Esophagus squamous epithelium (tissue), 4 donors: ENCODE data around the gene MT2A.

Source experiments
- POLR2A ChIP-seq, 4 donors: fragments of 450-650 bp; IDR thresholded peaks; one replicate each; pipeline ENCODE4 v1.6.1; 2017; ENCODE audit warnings: antibody characterized with exemption in 4 of 4, mild to moderate bottlenecking in 4 of 4, moderate library complexity in 3 of 4
- TF ChIP-seq, protein P1 (sequence below), 6 experiments: fragments of 450-650 bp in 4 of 6; fragments of 200-600 bp in 2 of 6; sonication (generic) in 2 of 6; IDR thresholded peaks; one replicate each; pipeline ENCODE4 v1.5.1; 2016 to 2019; ENCODE audit warnings: antibody characterized with exemption in 6 of 6, mild to moderate bottlenecking in 4 of 6, moderate library complexity in 4 of 6

DNA sequence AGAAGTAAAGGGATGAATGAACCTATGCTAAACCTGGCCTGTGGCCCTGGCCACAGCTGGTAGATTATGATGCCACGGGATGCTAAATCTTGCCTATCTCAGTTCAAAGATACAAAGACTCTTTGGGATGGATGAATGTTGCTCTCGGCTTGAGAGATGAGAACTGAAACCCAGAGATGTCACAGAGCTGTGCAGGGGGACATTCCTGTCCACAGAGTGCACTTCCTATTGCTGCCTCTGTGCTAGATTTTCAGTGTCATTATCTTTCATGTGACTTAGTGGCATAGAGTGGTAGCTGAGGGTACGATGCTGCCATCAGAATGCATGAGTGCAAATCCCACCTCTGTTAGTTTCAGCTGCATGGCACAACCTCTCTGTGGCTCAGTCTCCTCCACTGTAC lies 21.8 kb downstream of the MT2A start:
- TF ChIP-seq, protein P1, sequence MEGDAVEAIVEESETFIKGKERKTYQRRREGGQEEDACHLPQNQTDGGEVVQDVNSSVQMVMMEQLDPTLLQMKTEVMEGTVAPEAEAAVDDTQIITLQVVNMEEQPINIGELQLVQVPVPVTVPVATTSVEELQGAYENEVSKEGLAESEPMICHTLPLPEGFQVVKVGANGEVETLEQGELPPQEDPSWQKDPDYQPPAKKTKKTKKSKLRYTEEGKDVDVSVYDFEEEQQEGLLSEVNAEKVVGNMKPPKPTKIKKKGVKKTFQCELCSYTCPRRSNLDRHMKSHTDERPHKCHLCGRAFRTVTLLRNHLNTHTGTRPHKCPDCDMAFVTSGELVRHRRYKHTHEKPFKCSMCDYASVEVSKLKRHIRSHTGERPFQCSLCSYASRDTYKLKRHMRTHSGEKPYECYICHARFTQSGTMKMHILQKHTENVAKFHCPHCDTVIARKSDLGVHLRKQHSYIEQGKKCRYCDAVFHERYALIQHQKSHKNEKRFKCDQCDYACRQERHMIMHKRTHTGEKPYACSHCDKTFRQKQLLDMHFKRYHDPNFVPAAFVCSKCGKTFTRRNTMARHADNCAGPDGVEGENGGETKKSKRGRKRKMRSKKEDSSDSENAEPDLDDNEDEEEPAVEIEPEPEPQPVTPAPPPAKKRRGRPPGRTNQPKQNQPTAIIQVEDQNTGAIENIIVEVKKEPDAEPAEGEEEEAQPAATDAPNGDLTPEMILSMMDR (IDR thresholded peaks at IDR 0.05) = no peak
- TF ChIP-seq POLR2A (IDR thresholded peaks at IDR 0.05) = no peak
